ENCODE measurements around the gene PMPCA. TPM values are rescaled to one million over a fixed set of nuclear protein-coding genes. Genes with fewer than 3 reads are reported as not detected.

The PMPCA gene
- total RNA-seq, 4 donors from 2014 or later = 29.4 to 38.7 (median 33.5) TPM

GRCh38 chr9:136416914-136417313, 6.5 kb downstream of the PMPCA start:
- Histone ChIP-seq H3K27ac (no peak overlapping the region), H3K4me3 (no peak overlapping the region), H3K9me3 (no peaks in the 10 kb centered on the region), H3K36me3 (peaks cover 42 to 100% (median 68%) of the 10 kb centered on the region in 3 donors), H3K4me1 (peaks cover 1 to 10% (median 2%) of the 10 kb centered on the region in 3 donors), H3K27me3 (no peaks in the 10 kb centered on the region)
- 96 to 97% methylated on average over 11 to 12 of the region's 19 CpGs for WGBS, 2 donors
- no peak for TF ChIP-seq POLR2A (IDR thresholded peaks at IDR 0.05)
- TF ChIP-seq CTCF (IDR thresholded peaks at IDR 0.05) = no peak
- intact Hi-C loops (cut with DNase I) = no loop called here
- no peak for DNase-seq

GRCh38 chr9:136418182-136419091, 8.0 kb downstream of the PMPCA start:
- intact Hi-C loops (cut with DNase I) = no loop called here
- no peaks in the 10 kb centered on the region for H3K4me1 ChIP-seq
- no peaks in the 10 kb centered on the region for H3K9me3 ChIP-seq
- H3K27ac ChIP-seq = no peak overlapping the region
- no peaks in the 10 kb centered on the region for H3K27me3 ChIP-seq
- TF ChIP-seq POLR2A (IDR thresholded peaks at IDR 0.05) (no peak), CTCF (IDR thresholded peaks at IDR 0.05) (no peak)
- H3K4me3 ChIP-seq = no peak overlapping the region
- no peak for DNase-seq
- peaks cover 57 to 100% (median 81%) of the 10 kb centered on the region in 3 donors for H3K36me3 ChIP-seq
- WGBS, 2 donors = 74 to 87% methylated on average over 8 to 11 of the region's 48 CpGs

- TF ChIP-seq POLR2A (IDR thresholded peaks at IDR 0.05) (no peak), CTCF (IDR thresholded peaks at IDR 0.05) (no peak)
- Histone ChIP-seq H3K36me3 (peaks cover 57 to 100% (median 80%) of the 10 kb centered on the region in 3 donors), H3K9me3 (no peaks in the 10 kb centered on the region), H3K4me3 (no peak overlapping the region), H3K4me1 (no peaks in the 10 kb centered on the region), H3K27ac (no peak overlapping the region), H3K27me3 (no peaks in the 10 kb centered on the region)
- intact Hi-C loops (cut with DNase I) = no loop called here
- WGBS, 2 donors = 88 to 94% methylated on average over 6 to 8 of the region's 12 CpGs
- DNase-seq = no peak
Observed at GRCh38 chr9:136419092-136419420, 8.6 kb downstream of the PMPCA start.

- no peak for DNase-seq
- intact Hi-C loops (cut with DNase I) = no loop called here
- H3K4me3 ChIP-seq = no peak overlapping the region
- no peaks in the 10 kb centered on the region for H3K4me1 ChIP-seq
- H3K36me3 ChIP-seq = peaks cover 51 to 87% (median 59%) of the 10 kb centered on the region in 3 donors
- TF ChIP-seq POLR2A (IDR thresholded peaks at IDR 0.05) = no peak
- no peak for TF ChIP-seq CTCF (IDR thresholded peaks at IDR 0.05)
- no peaks in the 10 kb centered on the region for H3K27me3 ChIP-seq
- no peak overlapping the region for H3K27ac ChIP-seq
- no peaks in the 10 kb centered on the region for H3K9me3 ChIP-seq
- 89 to 98% methylated on average over 8 to 12 of the region's 21 CpGs for WGBS, 2 donors
Observed at GRCh38 chr9:136421791-136422190, 11.3 kb downstream of the PMPCA start.

GRCh38 chr9:136422876-136423275, 12.4 kb downstream of the PMPCA start:
- Histone ChIP-seq H3K4me3 (no peak overlapping the region), H3K4me1 (no peaks in the 10 kb centered on the region), H3K27me3 (no peaks in the 10 kb centered on the region), H3K9me3 (no peaks in the 10 kb centered on the region), H3K27ac (no peak overlapping the region), H3K36me3 (peaks cover 44 to 78% (median 48%) of the 10 kb centered on the region in 3 donors)
- intact Hi-C loops (cut with DNase I) = no loop called here
- no peak for DNase-seq
- WGBS, 2 donors = 86 to 91% methylated on average over 2 to 14 of the region's 26 CpGs
- TF ChIP-seq POLR2A (IDR thresholded peaks at IDR 0.05) (no peak), CTCF (IDR thresholded peaks at IDR 0.05) (no peak)

Measured in esophagus squamous epithelium (tissue), 5 donors.